ENCODE measurements around the gene THRA.

THRA gene

GRCh38 chr17:40122999-40123810 lies 60.4 kb downstream of the THRA start:
- no peak for TF ChIP-seq RARB (CRISPR knock-in tag; IDR thresholded peaks at IDR 0.05)
- peak; percentile 28 for ATAC-seq

DNA sequence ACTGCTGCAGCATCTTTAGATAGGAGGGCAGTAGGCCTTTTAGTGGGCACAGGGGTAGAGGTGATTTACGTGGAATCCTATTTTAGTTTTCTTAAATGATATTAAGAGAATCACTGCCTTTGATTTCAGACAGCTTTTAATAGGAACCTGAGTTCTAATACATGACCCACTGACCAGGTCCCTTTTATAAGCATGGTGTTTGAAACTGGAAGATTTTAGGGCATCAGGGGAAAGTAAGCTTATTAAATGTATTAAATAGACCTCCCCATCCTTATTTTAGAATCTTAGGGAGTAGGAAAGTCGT lies 61.0 kb downstream of the THRA start:
- TF ChIP-seq OSR1 (CRISPR knock-in tag; IDR thresholded peaks at IDR 0.05) (no peak), SNAI2 (CRISPR knock-in tag; IDR thresholded peaks at IDR 0.05) (no peak), CSDC2 (CRISPR knock-in tag; IDR thresholded peaks at IDR 0.05) (no peak), ZFP30 (CRISPR knock-in tag; IDR thresholded peaks at IDR 0.05) (no peak), ZFP3 (CRISPR knock-in tag; IDR thresholded peaks at IDR 0.05) (no peak), ESRRG (CRISPR knock-in tag; IDR thresholded peaks at IDR 0.05) (no peak), PATZ1 (CRISPR knock-in tag; IDR thresholded peaks at IDR 0.05; ENCODE audit: borderline replicate concordance) (no peak), ZNF70 (CRISPR knock-in tag; IDR thresholded peaks at IDR 0.05) (no peak), TSHZ2 (CRISPR knock-in tag; IDR thresholded peaks at IDR 0.05) (no peak), PPARA (CRISPR knock-in tag; IDR thresholded peaks at IDR 0.05; ENCODE audit: borderline replicate concordance) (no peak), TCF4 (CRISPR knock-in tag; IDR thresholded peaks at IDR 0.05; ENCODE audit: borderline replicate concordance) (no peak), ISL1 (CRISPR knock-in tag; IDR thresholded peaks at IDR 0.05) (no peak), TOX (CRISPR knock-in tag; IDR thresholded peaks at IDR 0.05; ENCODE audit: borderline replicate concordance) (no peak), ZC3H10 (CRISPR knock-in tag; IDR thresholded peaks at IDR 0.05) (no peak)
- no peak for ATAC-seq

GRCh38 chr17:40124279-40125141 lies 61.7 kb downstream of the THRA start:
- ATAC-seq = peak; percentile 15
- TF ChIP-seq TCF4 (CRISPR knock-in tag; IDR thresholded peaks at IDR 0.05; ENCODE audit: borderline replicate concordance) = no peak
- no peak for TF ChIP-seq ZFP30 (CRISPR knock-in tag; IDR thresholded peaks at IDR 0.05)
- no peak for TF ChIP-seq ZC3H10 (CRISPR knock-in tag; IDR thresholded peaks at IDR 0.05)
- TF ChIP-seq TOX (CRISPR knock-in tag; IDR thresholded peaks at IDR 0.05; ENCODE audit: borderline replicate concordance) = no peak
- no peak for TF ChIP-seq ZNF70 (CRISPR knock-in tag; IDR thresholded peaks at IDR 0.05)
- no peak for TF ChIP-seq RARB (CRISPR knock-in tag; IDR thresholded peaks at IDR 0.05)
- no peak for TF ChIP-seq CSDC2 (CRISPR knock-in tag; IDR thresholded peaks at IDR 0.05)
- TF ChIP-seq BACH2 (CRISPR knock-in tag; IDR thresholded peaks at IDR 0.05; ENCODE audit: borderline replicate concordance) = no peak
- no peak for TF ChIP-seq ZFP3 (CRISPR knock-in tag; IDR thresholded peaks at IDR 0.05)

DNA sequence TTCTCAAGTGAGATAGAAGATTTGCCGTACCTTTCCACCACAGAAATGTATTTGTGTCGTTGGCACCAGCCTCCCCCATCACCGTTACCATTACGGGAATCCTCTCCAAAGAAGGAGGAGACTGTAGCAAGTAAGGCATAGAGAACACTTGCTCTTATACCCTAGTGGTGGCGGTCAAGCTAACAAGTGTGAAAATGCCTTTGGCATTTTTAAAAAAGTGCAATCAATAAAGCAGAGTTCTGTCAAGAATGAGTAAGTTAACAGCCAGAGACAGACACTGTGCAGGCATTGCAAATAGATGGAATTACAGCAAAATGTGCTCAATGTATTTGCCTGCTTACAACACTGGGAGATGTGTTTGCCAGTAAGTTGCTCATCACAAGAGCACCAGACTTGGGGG lies 66.7 kb downstream of the THRA start:
- no peak for ATAC-seq
- no peak for TF ChIP-seq ZFP3 (CRISPR knock-in tag; IDR thresholded peaks at IDR 0.05)
- no peak for TF ChIP-seq ISL1 (CRISPR knock-in tag; IDR thresholded peaks at IDR 0.05)
- no peak for TF ChIP-seq PPARA (CRISPR knock-in tag; IDR thresholded peaks at IDR 0.05; ENCODE audit: borderline replicate concordance)
- TF ChIP-seq ZNF565 (CRISPR knock-in tag; conservative IDR thresholded peaks at IDR 0.05; ENCODE audit: low read depth) = no peak
- TF ChIP-seq TCF4 (CRISPR knock-in tag; IDR thresholded peaks at IDR 0.05; ENCODE audit: borderline replicate concordance) = no peak
- no peak for TF ChIP-seq OSR1 (CRISPR knock-in tag; IDR thresholded peaks at IDR 0.05)
- no peak for TF ChIP-seq ZFP30 (CRISPR knock-in tag; IDR thresholded peaks at IDR 0.05)
- no peak for TF ChIP-seq CSDC2 (CRISPR knock-in tag; IDR thresholded peaks at IDR 0.05)
- no peak for TF ChIP-seq ZNF8 (CRISPR knock-in tag; IDR thresholded peaks at IDR 0.05)
- TF ChIP-seq TSHZ2 (CRISPR knock-in tag; IDR thresholded peaks at IDR 0.05) = no peak
